Fibroblast of pulmonary artery (primary cell): ENCODE results near the gene LHX4.
A peak's percentile ranks its signal among the peaks of the same experiment; 100 is the strongest.

Experiments
- DNase-seq: peaks from one replicate; pipeline ENCODE4 v3.0.0-alpha.2; 2010; ENCODE audit warnings: low read depth
- H3K4me3 ChIP-seq: replicated peaks from 2 replicates; pipeline ENCODE4 v1.5.1; 2011; ENCODE audit warnings: low read depth, mild to moderate bottlenecking, control low read depth, low read length, moderate library complexity
- CTCF ChIP-seq: IDR thresholded peaks from 2 replicates; pipeline ENCODE4 v1.5.1; 2011; ENCODE audit warnings: mild to moderate bottlenecking, control low read depth, low read length, inconsistent platforms; ENCODE audit errors: missing control alignments

The LHX4 gene

GRCh38 chr1:180252638-180253536, 22.8 kb downstream of the LHX4 start:
- H3K4me3 ChIP-seq: no peak overlapping the region
- DNase-seq: peak; percentile 78
- TF ChIP-seq CTCF: peak; percentile 91

- no peak overlapping the region for H3K4me3 ChIP-seq
- no peak for TF ChIP-seq CTCF
- DNase-seq: no peak
Observed at GRCh38 chr1:180253585-180254495, 23.8 kb downstream of the LHX4 start.

- no peak for TF ChIP-seq CTCF
- H3K4me3 ChIP-seq: no peak overlapping the region
- no peak for DNase-seq
Observed at GRCh38 chr1:180254496-180254819, 24.4 kb downstream of the LHX4 start.

GRCh38 chr1:180254854-180255253, 24.8 kb downstream of the LHX4 start:
- no peak for TF ChIP-seq CTCF
- H3K4me3 ChIP-seq: no peak overlapping the region
- no peak for DNase-seq

- TF ChIP-seq CTCF: no peak
- H3K4me3 ChIP-seq: no peak overlapping the region
- DNase-seq: no peak
Observed at GRCh38 chr1:180255536-180256340, 25.7 kb downstream of the LHX4 start.

- no peak overlapping the region for H3K4me3 ChIP-seq
- TF ChIP-seq CTCF: no peak
- DNase-seq: no peak
Observed at GRCh38 chr1:180256341-180257027, 26.4 kb downstream of the LHX4 start.
